Uterus (tissue), 2 donors: ENCODE results near the gene TSSK6.

Source experiments
- POLR2A ChIP-seq, 2 donors: fragments of 450-650 bp; IDR thresholded peaks; one replicate each; pipeline ENCODE4 v1.6.1; 2016; ENCODE audit warnings: antibody characterized with exemption in 2 of 2, mild to moderate bottlenecking in 1 of 2, moderate library complexity in 1 of 2
- TF ChIP-seq, protein P1 (sequence below), 4 experiments: fragments of 200-600 bp in 2 of 4; fragments of 450-650 bp in 2 of 4; sonication (generic) in 2 of 4; IDR thresholded peaks; one replicate each; pipeline ENCODE4 v1.5.1; 2016 to 2019; ENCODE audit warnings: antibody characterized with exemption in 4 of 4, mild to moderate bottlenecking in 2 of 4, moderate library complexity in 1 of 4

DNA sequence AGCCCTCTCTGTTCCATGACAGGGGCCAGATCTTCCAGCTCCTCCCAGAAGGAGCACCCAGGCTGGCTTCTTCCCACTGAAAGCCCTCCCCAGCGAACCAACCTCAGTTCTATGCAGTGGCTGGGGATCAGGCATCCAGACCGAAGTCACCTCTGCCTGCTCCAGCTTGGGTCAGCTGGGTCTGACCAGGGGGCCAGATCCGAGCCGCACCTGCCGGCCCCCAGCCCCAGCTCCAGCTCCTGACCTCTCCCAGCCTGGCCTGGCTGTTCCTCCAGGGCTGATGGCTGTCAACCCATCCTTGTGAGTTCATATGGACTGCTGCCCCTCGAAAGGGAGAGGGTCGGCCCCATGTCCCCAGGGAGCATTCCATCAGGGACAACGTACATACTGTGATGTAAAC, 8.0 kb downstream of the TSSK6 start:
- TF ChIP-seq, protein P1, sequence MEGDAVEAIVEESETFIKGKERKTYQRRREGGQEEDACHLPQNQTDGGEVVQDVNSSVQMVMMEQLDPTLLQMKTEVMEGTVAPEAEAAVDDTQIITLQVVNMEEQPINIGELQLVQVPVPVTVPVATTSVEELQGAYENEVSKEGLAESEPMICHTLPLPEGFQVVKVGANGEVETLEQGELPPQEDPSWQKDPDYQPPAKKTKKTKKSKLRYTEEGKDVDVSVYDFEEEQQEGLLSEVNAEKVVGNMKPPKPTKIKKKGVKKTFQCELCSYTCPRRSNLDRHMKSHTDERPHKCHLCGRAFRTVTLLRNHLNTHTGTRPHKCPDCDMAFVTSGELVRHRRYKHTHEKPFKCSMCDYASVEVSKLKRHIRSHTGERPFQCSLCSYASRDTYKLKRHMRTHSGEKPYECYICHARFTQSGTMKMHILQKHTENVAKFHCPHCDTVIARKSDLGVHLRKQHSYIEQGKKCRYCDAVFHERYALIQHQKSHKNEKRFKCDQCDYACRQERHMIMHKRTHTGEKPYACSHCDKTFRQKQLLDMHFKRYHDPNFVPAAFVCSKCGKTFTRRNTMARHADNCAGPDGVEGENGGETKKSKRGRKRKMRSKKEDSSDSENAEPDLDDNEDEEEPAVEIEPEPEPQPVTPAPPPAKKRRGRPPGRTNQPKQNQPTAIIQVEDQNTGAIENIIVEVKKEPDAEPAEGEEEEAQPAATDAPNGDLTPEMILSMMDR (IDR thresholded peaks at IDR 0.05) = no peak
- TF ChIP-seq POLR2A (IDR thresholded peaks at IDR 0.05) = no peak
